OCI-LY7 (cell line): ENCODE results near the gene UCK2. TPM values are rescaled to one million over a fixed set of nuclear protein-coding genes. Genes with fewer than 3 reads are reported as not detected.

Experiments
- BruUV-seq: library from RNA; stranded (reverse); fragments of 400-500 nt; replicated peaks from 2 replicates; lab custom pipeline; 2021; lab: Mats Ljungman, UMichigan
- CTCF ChIA-PET: fragments of 300-600 bp; sonication (Branson Sonifier 250); formaldehyde crosslinking; loops from one replicate; lab custom pipeline; 2022; ENCODE audit warnings: antibody characterized with exemption; ENCODE audit not compliant: unreplicated experiment; lab: Charles Lee
- POLR2A ChIA-PET: fragments of 300-600 bp; sonication (Branson Sonifier 250); formaldehyde crosslinking; loops from one replicate; lab custom pipeline; 2022; ENCODE audit warnings: antibody characterized with exemption; lab: Charles Lee
- DNase-seq: peaks from one replicate; pipeline ENCODE4 v3.0.0-alpha.2; 2015; ENCODE audit warnings: low spot score
- H2AFZ ChIP-seq: fragments of 200-600 bp; sonication (generic), shearing (Covaris generic); 2 replicates; pipeline ENCODE4 v1.6.1; 2014; ENCODE audit warnings: mild to moderate bottlenecking, antibody characterized with exemption, low read length, moderate library complexity
- H3K27ac ChIP-seq: fragments of 200-600 bp; sonication (generic); 2 replicates; pipeline ENCODE4 v1.5.1; 2014; ENCODE audit warnings: mixed run types, low read depth, mild to moderate bottlenecking, moderate library complexity, low read length, inconsistent platforms; ENCODE audit not compliant: poor library complexity, severe bottlenecking
- H3K36me3 ChIP-seq: fragments of 200-600 bp; sonication (generic); 2 replicates; pipeline ENCODE4 v1.6.1; 2014; ENCODE audit warnings: mild to moderate bottlenecking, antibody characterized with exemption, low read length, moderate library complexity, mixed read lengths; ENCODE audit not compliant: insufficient read depth
- H3K4me1 ChIP-seq: fragments of 200-600 bp; sonication (generic); 2 replicates; pipeline ENCODE4 v1.5.1; 2014; ENCODE audit warnings: mild to moderate bottlenecking, low read length; ENCODE audit not compliant: insufficient read depth, poor library complexity, severe bottlenecking
- H3K4me2 ChIP-seq: fragments of 200-600 bp; sonication (generic); 2 replicates; pipeline ENCODE4 v1.6.1; 2014; ENCODE audit warnings: mild to moderate bottlenecking, low read length
- H3K4me3 ChIP-seq: fragments of 200-600 bp; sonication (generic); 2 replicates; pipeline ENCODE4 v1.5.1; 2014; ENCODE audit warnings: mild to moderate bottlenecking, low read depth, low read length; ENCODE audit not compliant: poor library complexity, severe bottlenecking
- H3K79me2 ChIP-seq: fragments of 200-600 bp; sonication (generic); 2 replicates; pipeline ENCODE4 v1.6.1; 2016; ENCODE audit warnings: low read depth, mild to moderate bottlenecking, low read length, moderate library complexity, mixed read lengths; ENCODE audit not compliant: insufficient read depth
- H3K9me2 ChIP-seq: fragments of 200-600 bp; sonication (generic); 2 replicates; pipeline ENCODE4 v1.6.1; 2016; ENCODE audit warnings: mild to moderate bottlenecking, low read length, mixed read lengths; ENCODE audit not compliant: insufficient read depth
- H3K9me3 ChIP-seq: fragments of 200-600 bp; sonication (generic); 2 replicates; pipeline ENCODE4 v1.6.1; 2014; ENCODE audit warnings: mild to moderate bottlenecking, mixed run types, low read length, mixed read lengths
- H4K20me1 ChIP-seq: fragments of 200-600 bp; sonication (generic); 2 replicates; pipeline ENCODE4 v1.6.1; 2014; ENCODE audit warnings: mild to moderate bottlenecking, antibody characterized with exemption, low read length, moderate library complexity, mixed read lengths; ENCODE audit not compliant: insufficient read depth
- CTCF ChIP-seq: fragments of 200-600 bp; sonication (generic); conservative IDR thresholded peaks from 2 replicates; pipeline ENCODE4 v1.5.1; 2014; ENCODE audit warnings: mild to moderate bottlenecking, antibody characterized with exemption, low read length, moderate library complexity, mixed read lengths
- EZH2phosphoT487 ChIP-seq: fragments of 200-600 bp; sonication (generic); IDR thresholded peaks from 2 replicates; pipeline ENCODE4 v1.6.1; 2018; ENCODE audit warnings: low read depth, borderline replicate concordance, mild to moderate bottlenecking, mixed run types, antibody characterized with exemption, low read length, moderate library complexity, mixed read lengths
- intact Hi-C: fragments of 100-400 bp; cut with micrococcal nuclease; formaldehyde crosslinking; loops from one replicate; pipeline ENCODE4 v1.10.0; 2022; ENCODE audit not compliant: unreplicated experiment
- total RNA-seq, 2 experiments: library from RNA; depleted of rRNA in 1 of 2; stranded (reverse); fragments of >200 nt in 1 of 2; shearing (Covaris generic) in 1 of 2; gene quantifications; 2 replicates each; pipeline ENCODE4 v1.2.3, GENCODE V29; 2014 to 2022

Gene UCK2
- total RNA-seq, 2 experiments from 2014 or later = 66.0 to 75.8 TPM

GRCh38 chr1:165896277-165896676, 68.9 kb downstream of the UCK2 start:
- BruUV-seq = no TSS peak

DNA sequence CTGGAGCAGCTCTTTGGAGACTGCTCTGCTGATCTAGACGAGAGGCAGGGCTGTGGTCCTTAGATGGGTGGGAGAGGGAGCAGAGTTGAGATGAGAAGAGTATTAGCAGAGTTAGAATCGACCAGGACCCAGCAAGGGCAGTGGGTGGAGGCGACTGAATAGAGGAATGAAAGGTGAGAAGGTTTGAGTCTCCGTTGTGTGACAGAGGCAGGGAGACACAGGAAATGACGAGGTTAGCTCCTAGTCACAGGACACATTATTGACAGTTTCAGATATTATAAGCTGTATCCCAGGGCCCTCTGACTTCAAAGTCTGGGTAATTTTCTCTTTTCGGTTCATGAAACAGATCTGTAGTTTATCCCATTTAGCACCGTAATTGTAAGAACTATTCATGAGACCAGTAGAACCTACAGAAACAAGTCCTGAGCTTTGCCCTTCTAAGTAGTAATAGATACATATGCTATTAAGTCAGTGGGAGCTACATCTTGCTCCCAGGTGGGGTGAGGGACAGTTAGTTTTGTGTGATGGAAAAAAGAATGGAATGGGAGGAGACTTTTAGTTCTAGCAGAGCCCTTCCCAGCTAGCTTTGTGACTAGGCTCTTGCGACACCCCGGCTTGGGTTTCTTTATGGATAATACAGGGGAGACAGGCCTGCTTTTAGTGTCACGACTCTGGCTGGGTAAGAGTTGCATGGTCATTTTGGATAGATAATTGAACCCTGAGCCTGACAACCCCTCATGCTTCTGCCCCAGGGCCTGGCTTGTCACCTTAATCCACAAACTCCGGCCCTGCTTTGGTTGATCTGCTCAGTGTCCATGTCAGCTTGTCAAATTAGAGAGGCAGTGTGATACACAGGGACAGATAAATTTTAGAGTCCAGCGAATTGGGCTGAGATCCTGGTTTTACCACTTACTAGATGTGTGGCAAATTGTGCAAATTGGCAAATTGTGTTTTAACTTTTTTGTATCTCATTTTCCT, 70.2 kb downstream of the UCK2 start:
- no peaks in the 10 kb centered on the region for H3K79me2 ChIP-seq
- no peaks in the 10 kb centered on the region for H3K9me3 ChIP-seq
- DNase-seq = no peak
- no peak overlapping the region for H3K4me3 ChIP-seq
- BruUV-seq = no TSS peak
- POLR2A ChIA-PET = interaction anchor here (0.6 to 1.0 kb wide), 6 partner anchors 12 to 154 kb away, joined by 3 to 6 read pairs (median 4); no protein-coding TSS in a partner anchor
- no peak overlapping the region for H3K4me2 ChIP-seq
- CTCF ChIA-PET = no interaction called here
- no peak overlapping the region for H3K27ac ChIP-seq
- TF ChIP-seq EZH2phosphoT487 = no peak
- TF ChIP-seq CTCF = no peak
- no peaks in the 10 kb centered on the region for H3K9me2 ChIP-seq
- no peaks in the 10 kb centered on the region for H3K4me1 ChIP-seq
- no peak overlapping the region for H2AFZ ChIP-seq
- peaks cover 66% of the 10 kb centered on the region for H3K36me3 ChIP-seq
- intact Hi-C loops = no loop called here
- H4K20me1 ChIP-seq = no peaks in the 10 kb centered on the region

More at GRCh38 chr1:165896277-165896676, 68.9 kb downstream of the UCK2 start:
- POLR2A ChIA-PET = no interaction called here
- Histone ChIP-seq H3K4me2 (no peak overlapping the region), H3K4me3 (no peak overlapping the region), H4K20me1 (no peaks in the 10 kb centered on the region), H2AFZ (no peak overlapping the region), H3K9me3 (no peaks in the 10 kb centered on the region), H3K36me3 (peaks cover 74% of the 10 kb centered on the region), H3K79me2 (no peaks in the 10 kb centered on the region), H3K9me2 (no peaks in the 10 kb centered on the region), H3K27ac (no peak overlapping the region), H3K4me1 (no peaks in the 10 kb centered on the region)
- CTCF ChIA-PET = no interaction called here
- DNase-seq = no peak
- no peak for TF ChIP-seq CTCF
- TF ChIP-seq EZH2phosphoT487 = no peak
- intact Hi-C loops = no loop called here

- no peaks in the 10 kb centered on the region for H3K4me1 ChIP-seq
- DNase-seq = no peak
- no peaks in the 10 kb centered on the region for H4K20me1 ChIP-seq
- no peak for TF ChIP-seq EZH2phosphoT487
- TF ChIP-seq CTCF = no peak
- H3K27ac ChIP-seq = no peak overlapping the region
- peaks cover 67% of the 10 kb centered on the region for H3K36me3 ChIP-seq
- intact Hi-C loops = no loop called here
- no peak overlapping the region for H3K4me2 ChIP-seq
- POLR2A ChIA-PET = interaction anchor here (0.6 kb wide), 1 partner anchor 90 kb away, joined by 3 read pairs; no protein-coding TSS in a partner anchor
- H3K79me2 ChIP-seq = no peaks in the 10 kb centered on the region
- no peaks in the 10 kb centered on the region for H3K9me3 ChIP-seq
- CTCF ChIA-PET = no interaction called here
- H2AFZ ChIP-seq = no peak overlapping the region
- H3K9me2 ChIP-seq = no peaks in the 10 kb centered on the region
- no peak overlapping the region for H3K4me3 ChIP-seq
- no TSS peak for BruUV-seq
Observed at GRCh38 chr1:165898837-165899236, 71.4 kb downstream of the UCK2 start.
